Measurements from ENCODE around the gene RENBP. TPM values are rescaled to one million over a fixed set of nuclear protein-coding genes. Genes with fewer than 3 reads are reported as not detected.

The RENBP gene
- polyA plus RNA-seq, 3 donors, result 2.7 to 125 (median 3.8) TPM

DNA sequence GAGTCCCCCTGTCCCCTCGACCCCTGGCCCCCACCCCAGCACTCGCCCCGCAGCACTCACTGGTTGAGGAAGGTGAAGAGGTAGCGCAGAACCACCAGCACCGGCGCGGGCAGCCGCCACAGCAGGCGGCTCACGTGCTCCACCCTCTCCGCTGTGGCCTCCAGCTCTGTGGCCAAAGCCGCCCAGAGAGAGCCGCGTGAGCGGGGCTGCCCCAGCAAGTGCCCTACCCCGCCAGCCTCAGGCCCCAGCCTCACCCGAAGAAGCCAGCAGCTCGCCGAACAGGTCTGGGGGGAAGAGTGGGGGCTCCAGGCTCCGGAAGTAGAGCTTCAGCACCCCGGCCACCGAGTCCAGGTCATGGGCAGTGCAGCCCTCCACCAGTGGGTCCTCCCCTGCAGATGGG, 34.0 kb downstream of the RENBP start:
- no peaks in the 10 kb centered on the region for H3K79me2 ChIP-seq (ENCODE audit: insufficient read depth, low read length)
- peaks cover 92% of the 10 kb centered on the region for H4K20me1 ChIP-seq (ENCODE audit: insufficient read depth, low read length)
- no peaks in the 10 kb centered on the region for H3K9me3 ChIP-seq (replicated peaks in 1 of 2; ENCODE audit: control insufficient read depth in 1 of 2, insufficient read depth in 1 of 2, low read length in 2 of 2)
- no peak overlapping the region for H3K27ac ChIP-seq (ENCODE audit: low read depth in 1 of 2, low read length in 2 of 2)
- no peak overlapping the region for H3K4me3 ChIP-seq (replicated peaks in 1 of 3; ENCODE audit: low read depth in 2 of 3, low read length in 3 of 3)
- intact Hi-C loops (cut with micrococcal nuclease), result no loop called here
- peaks cover 25 to 65% of the 10 kb centered on the region in 2 donors for H3K36me3 Mint-ChIP-seq
- H3K4me1 Mint-ChIP-seq, result peaks cover 7% of the 10 kb centered on the region
- H2AFZ ChIP-seq (ENCODE audit: insufficient read depth, low read depth, low read length, poor library complexity, severe bottlenecking), result no peak overlapping the region
- no peaks in the 10 kb centered on the region for H3K27me3 ChIP-seq (ENCODE audit: control insufficient read depth in 2 of 2, insufficient read depth in 2 of 2, low read length in 2 of 2)
- peaks cover 66 to 68% of the 10 kb centered on the region in 2 donors for H3K36me3 ChIP-seq (replicated peaks in 1 of 2; ENCODE audit: control insufficient read depth in 1 of 2, insufficient read depth in 2 of 2, low read length in 2 of 2)
- H3K4me3 Mint-ChIP-seq, result no peak overlapping the region
- no peak overlapping the region for H3K27ac Mint-ChIP-seq
- WGBS (ENCODE audit: insufficient coverage), result 98% methylated on average over 7 of the region's 22 CpGs
- no peak for DNase-seq
- peaks cover 0 to 48% (median 0%) of the 10 kb centered on the region in 3 donors for H3K27me3 Mint-ChIP-seq (ENCODE audit: low read depth in 3 of 3)
- no peak overlapping the region for H3K9ac ChIP-seq (ENCODE audit: insufficient read depth, low read length, poor library complexity, severe bottlenecking)
- H3K4me1 ChIP-seq (ENCODE audit: control insufficient read depth in 1 of 2, insufficient read depth in 2 of 2, low read length in 2 of 2), result peaks cover 2% of the 10 kb centered on the region in 2 donors
- TF ChIP-seq, protein P1, sequence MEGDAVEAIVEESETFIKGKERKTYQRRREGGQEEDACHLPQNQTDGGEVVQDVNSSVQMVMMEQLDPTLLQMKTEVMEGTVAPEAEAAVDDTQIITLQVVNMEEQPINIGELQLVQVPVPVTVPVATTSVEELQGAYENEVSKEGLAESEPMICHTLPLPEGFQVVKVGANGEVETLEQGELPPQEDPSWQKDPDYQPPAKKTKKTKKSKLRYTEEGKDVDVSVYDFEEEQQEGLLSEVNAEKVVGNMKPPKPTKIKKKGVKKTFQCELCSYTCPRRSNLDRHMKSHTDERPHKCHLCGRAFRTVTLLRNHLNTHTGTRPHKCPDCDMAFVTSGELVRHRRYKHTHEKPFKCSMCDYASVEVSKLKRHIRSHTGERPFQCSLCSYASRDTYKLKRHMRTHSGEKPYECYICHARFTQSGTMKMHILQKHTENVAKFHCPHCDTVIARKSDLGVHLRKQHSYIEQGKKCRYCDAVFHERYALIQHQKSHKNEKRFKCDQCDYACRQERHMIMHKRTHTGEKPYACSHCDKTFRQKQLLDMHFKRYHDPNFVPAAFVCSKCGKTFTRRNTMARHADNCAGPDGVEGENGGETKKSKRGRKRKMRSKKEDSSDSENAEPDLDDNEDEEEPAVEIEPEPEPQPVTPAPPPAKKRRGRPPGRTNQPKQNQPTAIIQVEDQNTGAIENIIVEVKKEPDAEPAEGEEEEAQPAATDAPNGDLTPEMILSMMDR (IDR thresholded peaks at IDR 0.05), result no peak
- H3K9me3 Mint-ChIP-seq, result peaks cover 0 to 13% (median 2%) of the 10 kb centered on the region in 7 donors
- no peak overlapping the region for H3K4me2 ChIP-seq (replicated peaks; ENCODE audit: extremely low read depth, low read length, poor library complexity, severe bottlenecking)

DNA sequence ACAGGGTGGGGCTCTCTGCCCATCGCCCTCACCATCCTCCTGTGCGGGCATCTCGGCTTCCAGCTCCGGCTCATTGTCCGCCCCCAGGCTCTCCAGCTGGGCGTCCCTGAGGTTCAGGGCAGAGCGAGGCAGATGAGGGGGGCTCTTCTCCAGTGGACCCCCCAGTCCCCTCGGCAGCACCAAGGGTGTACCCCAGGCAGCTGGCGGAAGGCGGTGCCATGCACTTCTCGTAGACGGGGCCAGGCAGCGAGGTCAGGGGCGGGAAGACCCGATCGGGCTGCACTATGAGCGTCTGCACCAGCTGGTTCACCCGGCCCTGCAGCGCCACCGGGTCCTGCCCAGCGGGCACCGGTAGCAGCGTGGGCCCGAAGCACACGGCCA, 34.5 kb downstream of the RENBP start:
- Histone ChIP-seq H3K79me2 (ENCODE audit: insufficient read depth, low read length) (no peaks in the 10 kb centered on the region), H3K4me2 (replicated peaks; ENCODE audit: extremely low read depth, low read length, poor library complexity, severe bottlenecking) (no peak overlapping the region), H3K27ac (ENCODE audit: low read depth in 1 of 2, low read length in 2 of 2) (no peak overlapping the region), H3K4me1 (ENCODE audit: control insufficient read depth in 1 of 2, insufficient read depth in 2 of 2, low read length in 2 of 2) (peaks cover 6 to 7% of the 10 kb centered on the region in 2 donors), H3K27me3 (ENCODE audit: control insufficient read depth in 2 of 2, insufficient read depth in 2 of 2, low read length in 2 of 2) (no peaks in the 10 kb centered on the region), H3K36me3 (replicated peaks in 1 of 2; ENCODE audit: control insufficient read depth in 1 of 2, insufficient read depth in 2 of 2, low read length in 2 of 2) (peaks cover 64 to 68% of the 10 kb centered on the region in 2 donors), H2AFZ (ENCODE audit: insufficient read depth, low read depth, low read length, poor library complexity, severe bottlenecking) (no peak overlapping the region), H3K9me3 (replicated peaks in 1 of 2; ENCODE audit: control insufficient read depth in 1 of 2, insufficient read depth in 1 of 2, low read length in 2 of 2) (no peaks in the 10 kb centered on the region), H3K4me3 (replicated peaks in 1 of 3; ENCODE audit: low read depth in 2 of 3, low read length in 3 of 3) (no peak overlapping the region), H4K20me1 (ENCODE audit: insufficient read depth, low read length) (peaks cover 89% of the 10 kb centered on the region), H3K9ac (ENCODE audit: insufficient read depth, low read length, poor library complexity, severe bottlenecking) (no peak overlapping the region)
- Mint-ChIP-seq H3K27me3 (ENCODE audit: low read depth in 3 of 3) (peaks cover 0 to 44% (median 0%) of the 10 kb centered on the region in 3 donors), H3K4me3 (no peak overlapping the region), H3K27ac (peak overlapping the region in 1 of 7 donors; percentile 76), H3K36me3 (peaks cover 24 to 62% of the 10 kb centered on the region in 2 donors), H3K4me1 (peaks cover 11% of the 10 kb centered on the region), H3K9me3 (peaks cover 0 to 13% (median 2%) of the 10 kb centered on the region in 7 donors)
- intact Hi-C loops (cut with micrococcal nuclease), result no loop called here
- WGBS (ENCODE audit: insufficient coverage), result 97% methylated on average over 12 of the region's 25 CpGs
- TF ChIP-seq, protein P1 (IDR thresholded peaks at IDR 0.05), result no peak
- DNase-seq, result no peak

All from CD14-positive monocyte (primary cell).